Liver (tissue), 9 donors: ENCODE data around the gene RGL4. TPM values are rescaled to one million over a fixed set of nuclear protein-coding genes. Genes with fewer than 3 reads are reported as not detected.

Experiments
- DNase-seq: peaks from one replicate; pipeline ENCODE4 v3.0.0-alpha.2; 2017; ENCODE audit warnings: low spot score
- H3K27ac ChIP-seq, 2 donors: one replicate each; pipeline ENCODE4 v1.7.0; 2013; ENCODE audit warnings: inconsistent platforms in 2 of 2, low read length in 2 of 2, control low read depth in 1 of 2, low read depth in 1 of 2, mild to moderate bottlenecking in 1 of 2
- H3K27me3 ChIP-seq, 4 donors: one replicate each; pipeline versions ENCODE4 v1.6.1 to v1.7.0; 2013; ENCODE audit warnings: low read length in 3 of 4, inconsistent platforms in 1 of 4, mild to moderate bottlenecking in 1 of 4, moderate library complexity in 1 of 4; ENCODE audit not compliant: control insufficient read depth in 4 of 4, insufficient read depth in 4 of 4
- H3K36me3 ChIP-seq, 4 donors: one replicate each; pipeline versions ENCODE4 v1.6.1 to v1.7.0; 2013; ENCODE audit warnings: low read length in 3 of 4, mild to moderate bottlenecking in 3 of 4, low read depth in 1 of 4, moderate library complexity in 1 of 4; ENCODE audit not compliant: control insufficient read depth in 4 of 4, insufficient read depth in 3 of 4
- H3K4me1 ChIP-seq, 4 donors: one replicate each; pipeline versions ENCODE4 v1.6.1 to v1.7.0; 2013; ENCODE audit warnings: low read length in 3 of 4, mild to moderate bottlenecking in 3 of 4, moderate library complexity in 1 of 4; ENCODE audit not compliant: control insufficient read depth in 4 of 4, insufficient read depth in 4 of 4
- H3K4me3 ChIP-seq, 3 donors: one replicate each; pipeline versions ENCODE4 v1.6.1 to v1.7.0; 2013; ENCODE audit warnings: low read length in 3 of 3, control low read depth in 1 of 3, low read depth in 1 of 3, mild to moderate bottlenecking in 1 of 3
- H3K9ac ChIP-seq, 2 donors: one replicate each; pipeline ENCODE4 v1.7.0; 2013; ENCODE audit warnings: low read length in 2 of 2, mild to moderate bottlenecking in 2 of 2, moderate library complexity in 2 of 2, control low read depth in 1 of 2, low read depth in 1 of 2
- H3K9me3 ChIP-seq, 4 donors: one replicate each; pipeline versions ENCODE4 v1.6.1 to v1.7.0; 2013; ENCODE audit warnings: low read length in 3 of 4; ENCODE audit not compliant: control insufficient read depth in 4 of 4
- ATF3 ChIP-seq: IDR thresholded peaks from 2 replicates; pipeline ENCODE4 v1.6.1; 2016; ENCODE audit warnings: antibody characterized with exemption
- CTCF ChIP-seq: fragments of 150-350 bp; IDR thresholded peaks from 2 replicates; pipeline ENCODE4 v1.5.1; 2017; ENCODE audit warnings: improper control_type of control experiment, low read depth, low read length; ENCODE audit not compliant: missing input control
- EGR1 ChIP-seq, 2 donors: IDR thresholded peaks; 2 replicates each; pipeline ENCODE4 v1.6.1; 2016 to 2018; ENCODE audit warnings: antibody characterized with exemption in 2 of 2, low read depth in 2 of 2
- FOXA1 ChIP-seq: IDR thresholded peaks from 2 replicates; pipeline ENCODE4 v1.6.1; 2016; ENCODE audit warnings: antibody characterized with exemption
- FOXA2 ChIP-seq: IDR thresholded peaks from 2 replicates; pipeline ENCODE4 v1.6.1; 2016; ENCODE audit warnings: antibody characterized with exemption
- GABPA ChIP-seq, 2 donors: IDR thresholded peaks in 1 of 2; conservative IDR thresholded peaks in 1 of 2; 2 replicates each; pipeline ENCODE4 v1.6.1; 2016; ENCODE audit warnings: antibody characterized with exemption in 2 of 2, mild to moderate bottlenecking in 1 of 2, moderate library complexity in 1 of 2
- HNF4A ChIP-seq, 2 donors: conservative IDR thresholded peaks; 2 replicates each; pipeline ENCODE4 v1.6.1; 2016; ENCODE audit warnings: antibody characterized with exemption in 2 of 2, mild to moderate bottlenecking in 2 of 2
- HNF4G ChIP-seq: IDR thresholded peaks from 2 replicates; pipeline ENCODE4 v1.6.1; 2016; ENCODE audit warnings: antibody characterized with exemption
- JUND ChIP-seq, 2 donors: IDR thresholded peaks; 2 replicates each; pipeline ENCODE4 v1.6.1; 2016; ENCODE audit warnings: antibody characterized with exemption in 2 of 2
- MAX ChIP-seq: IDR thresholded peaks from 2 replicates; pipeline ENCODE4 v1.6.1; 2016; ENCODE audit warnings: antibody characterized with exemption
- NR2F2 ChIP-seq: IDR thresholded peaks from 2 replicates; pipeline ENCODE4 v1.6.1; 2016; ENCODE audit warnings: antibody characterized with exemption
- RAD21 ChIP-seq, 2 donors: IDR thresholded peaks; 2 replicates each; pipeline ENCODE4 v1.6.1; 2016; ENCODE audit warnings: antibody characterized with exemption in 2 of 2, mild to moderate bottlenecking in 2 of 2
- REST ChIP-seq: IDR thresholded peaks from 2 replicates; pipeline ENCODE4 v1.6.1; 2016; ENCODE audit warnings: antibody characterized with exemption, mild to moderate bottlenecking
- RXRA ChIP-seq, 2 donors: IDR thresholded peaks; 2 replicates each; pipeline ENCODE4 v1.6.1; 2017 to 2018; ENCODE audit warnings: antibody characterized with exemption in 2 of 2, mild to moderate bottlenecking in 1 of 2
- SP1 ChIP-seq: IDR thresholded peaks from 2 replicates; pipeline ENCODE4 v1.6.1; 2018; ENCODE audit warnings: antibody characterized with exemption, mild to moderate bottlenecking
- TAF1 ChIP-seq: conservative IDR thresholded peaks from 2 replicates; pipeline ENCODE4 v1.6.1; 2016; ENCODE audit warnings: antibody characterized with exemption, mild to moderate bottlenecking
- YY1 ChIP-seq: IDR thresholded peaks from 2 replicates; pipeline ENCODE4 v1.6.1; 2016; ENCODE audit warnings: antibody characterized with exemption, mild to moderate bottlenecking
- ZBTB33 ChIP-seq: IDR thresholded peaks from 2 replicates; pipeline ENCODE4 v1.6.1; 2016; ENCODE audit warnings: antibody characterized with exemption
- WGBS: extraction: QIAGEN DNeasy Blood & Tissue Kit; methylation state at CpG from one replicate; pipeline ENCODE4 v1.1.7; 2013; 5-methylcytosine and 5-hydroxymethylcytosine counted together
- polyA plus RNA-seq, 2 donors: library from polyadenylated mRNA; stranded (reverse) in 1 of 2; unstranded in 1 of 2; fragments of 200-250 nt in 1 of 2; fragments of >200 nt in 1 of 2; fragmentation: Nextera tagmentation in 1 of 2; extraction: Ambion mirVana in 1 of 2; gene quantifications; one replicate each; pipeline versions ENCODE4 v1.2.1 to v1.2.3, GENCODE V29; 2013 to 2015
- total RNA-seq, 2 donors: library from RNA; depleted of rRNA; stranded (reverse); fragments of >200 nt; gene quantifications; one replicate each; pipeline ENCODE4 v1.2.3, GENCODE V29; 2014
- donor health status: healthy.
- donor health status: healthy.
- donor health status: healthy.
- donor health status: healthy.
- donor health status: healthy.

RGL4 gene
- total and polyA plus RNA-seq, 4 donors = 0.25 to 6.2 (median 0.56) TPM

GRCh38 chr22:23682827-23683355 lies 7.9 kb upstream of the RGL4 start:
- H3K4me3 ChIP-seq = no peak overlapping the region
- no peaks in the 10 kb centered on the region for H3K9me3 ChIP-seq
- TF ChIP-seq TAF1 (no peak), EGR1 (IDR thresholded peaks at IDR 0.05; ENCODE audit: low read depth in 2 of 2) (no peak), MAX (no peak), RXRA (IDR thresholded peaks at IDR 0.05) (no peak), CTCF (no peak), FOXA1 (no peak), NR2F2 (no peak), JUND (IDR thresholded peaks at IDR 0.05) (no peak), HNF4A (conservative IDR thresholded peaks at IDR 0.05) (no peak), YY1 (no peak), REST (no peak), ZBTB33 (no peak), SP1 (no peak), FOXA2 (no peak), HNF4G (no peak), GABPA (IDR thresholded peaks at IDR 0.05 in 1 of 2, conservative IDR thresholded peaks at IDR 0.05 in 1 of 2) (no peak), RAD21 (IDR thresholded peaks at IDR 0.05) (no peak), ATF3 (no peak)
- no peak for DNase-seq
- H3K4me1 ChIP-seq = no peaks in the 10 kb centered on the region
- H3K9ac ChIP-seq = no peak overlapping the region
- H3K36me3 ChIP-seq = peaks cover 0 to 8% (median 5%) of the 10 kb centered on the region in 4 donors
- WGBS = 86% methylated on average over 4 of the region's 4 CpGs
- no peaks in the 10 kb centered on the region for H3K27me3 ChIP-seq
- no peak overlapping the region for H3K27ac ChIP-seq
